ENCODE results near the gene NDNF.

NDNF gene

DNA sequence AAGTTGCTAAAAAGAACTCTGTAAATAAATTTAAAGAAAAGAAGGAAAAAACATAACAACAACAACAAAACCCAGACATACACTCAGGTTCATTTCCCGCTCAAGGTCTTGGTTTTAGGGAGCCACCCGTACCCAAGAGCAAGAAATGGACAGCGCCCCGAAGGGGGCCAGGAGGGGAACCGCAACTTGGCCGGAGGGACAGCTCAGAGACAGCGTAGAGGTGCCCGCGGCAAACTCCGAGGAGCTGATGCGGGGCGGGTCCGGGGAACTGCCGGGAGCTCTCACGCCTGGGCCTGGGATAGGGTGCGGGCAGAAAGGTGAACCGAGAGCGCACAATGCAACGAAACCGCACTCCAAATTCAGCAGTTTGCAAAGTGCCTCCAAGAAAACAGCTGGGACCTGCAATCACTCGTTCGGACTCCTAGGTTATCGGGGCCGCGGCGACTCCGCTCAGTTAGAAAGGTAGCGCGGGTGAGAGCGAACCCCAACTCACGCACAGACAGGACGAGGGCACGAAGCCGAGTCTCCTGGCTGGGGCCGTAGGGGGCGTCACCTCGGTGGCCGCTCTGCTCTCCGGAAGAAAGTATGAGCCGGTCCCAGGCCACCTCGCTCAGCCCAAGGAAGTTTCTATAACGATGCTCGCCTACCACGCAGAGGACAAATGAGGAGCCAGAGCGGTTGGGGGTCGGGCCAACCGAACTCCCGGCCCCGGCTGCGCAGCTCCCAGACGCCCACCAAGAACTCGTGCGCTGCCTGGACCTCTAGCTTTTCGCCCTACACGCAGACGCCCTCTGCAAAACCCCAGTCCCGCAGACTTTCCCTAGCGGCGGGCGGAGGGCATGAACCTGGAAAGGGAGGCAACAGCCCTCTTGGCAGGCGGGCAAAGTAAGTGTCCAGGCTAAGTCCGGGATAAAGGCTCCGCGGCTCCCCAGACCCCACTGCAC lies 1.4 kb downstream of the NDNF start:
- peak in 1 of 3 donors; percentile 19 for DNase-seq (ENCODE audit: low read depth in 3 of 3)

DNA sequence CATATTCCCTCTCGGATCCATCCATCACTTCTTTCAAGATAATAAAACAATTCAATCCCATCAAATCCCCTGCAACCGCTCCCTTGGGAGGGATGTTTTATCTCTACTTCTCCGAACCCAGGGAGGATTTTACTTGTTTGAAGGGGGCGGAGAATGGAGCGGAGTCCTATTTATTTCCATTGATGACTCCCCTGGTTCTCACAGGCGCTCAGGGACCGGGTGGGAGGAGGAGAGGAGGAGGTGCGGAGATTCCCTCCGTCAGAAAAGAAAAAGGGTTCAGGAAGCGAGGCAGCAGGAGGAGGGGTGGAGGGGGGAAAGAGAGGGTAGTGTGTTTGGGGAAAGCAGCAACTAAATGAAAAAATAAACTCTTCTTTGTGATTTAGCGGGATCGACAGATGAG lies 2.1 kb downstream of the NDNF start:
- DNase-seq (ENCODE audit: low read depth in 3 of 3) = no peak

DNA sequence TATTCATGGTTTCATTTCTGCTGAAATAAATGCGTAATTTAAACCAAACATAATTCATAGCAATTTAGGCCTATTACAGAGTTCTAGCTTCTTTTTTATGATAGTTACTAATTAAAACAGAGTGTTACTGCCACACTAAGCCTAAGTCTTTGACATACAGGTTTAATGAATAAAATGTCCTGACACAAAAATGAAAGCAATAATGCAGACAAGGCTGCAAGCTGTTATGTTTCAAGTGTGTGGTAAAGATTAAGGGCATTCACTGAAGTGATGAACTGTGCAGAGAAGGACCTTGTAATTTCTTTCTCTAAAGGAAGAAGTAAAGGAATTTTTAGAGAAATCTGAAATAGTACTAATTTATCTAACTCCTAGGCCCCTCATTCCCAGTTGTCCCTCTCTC lies 2.9 kb downstream of the NDNF start:
- DNase-seq (ENCODE audit: low read depth in 3 of 3) = no peak

DNA sequence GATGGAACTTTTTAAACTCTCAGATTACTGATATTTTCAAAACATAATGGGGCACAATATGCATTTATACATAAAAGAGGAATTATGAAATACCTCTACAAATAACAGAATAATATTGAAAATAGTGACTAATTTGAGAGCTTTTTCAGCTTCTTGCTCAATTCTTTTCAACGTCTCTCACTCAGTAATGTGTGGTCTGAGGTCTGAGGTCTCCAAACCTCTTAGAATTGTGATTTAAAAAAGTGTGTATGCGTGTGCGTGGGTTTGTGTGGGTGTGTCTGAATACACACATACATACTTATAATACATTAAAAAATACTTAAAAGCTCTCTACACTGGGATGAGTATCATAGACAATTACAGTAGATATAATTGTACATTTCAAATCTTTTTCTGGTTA lies 7.9 kb downstream of the NDNF start:
- DNase-seq (ENCODE audit: low read depth in 3 of 3) = no peak

DNA sequence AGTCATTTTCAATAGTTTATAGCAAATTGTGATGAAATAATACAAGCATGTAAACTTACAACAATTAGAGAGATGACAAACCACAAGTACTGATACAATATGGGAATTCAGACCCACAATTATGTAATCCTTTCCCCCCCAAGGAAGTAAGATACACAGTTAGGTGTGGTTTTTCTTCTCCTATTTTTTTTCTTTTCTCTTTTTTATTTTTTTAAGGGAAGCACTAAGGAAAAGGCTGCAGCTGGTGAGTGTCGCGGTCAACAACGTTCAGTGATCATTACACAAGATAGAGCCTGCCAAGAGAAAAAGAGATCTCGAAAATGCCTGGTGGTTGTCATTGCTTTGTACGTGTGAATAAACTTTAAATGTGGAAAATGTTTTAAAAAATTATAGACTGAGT lies 9.8 kb downstream of the NDNF start:
- DNase-seq (ENCODE audit: low read depth in 3 of 3) = no peak

DNA sequence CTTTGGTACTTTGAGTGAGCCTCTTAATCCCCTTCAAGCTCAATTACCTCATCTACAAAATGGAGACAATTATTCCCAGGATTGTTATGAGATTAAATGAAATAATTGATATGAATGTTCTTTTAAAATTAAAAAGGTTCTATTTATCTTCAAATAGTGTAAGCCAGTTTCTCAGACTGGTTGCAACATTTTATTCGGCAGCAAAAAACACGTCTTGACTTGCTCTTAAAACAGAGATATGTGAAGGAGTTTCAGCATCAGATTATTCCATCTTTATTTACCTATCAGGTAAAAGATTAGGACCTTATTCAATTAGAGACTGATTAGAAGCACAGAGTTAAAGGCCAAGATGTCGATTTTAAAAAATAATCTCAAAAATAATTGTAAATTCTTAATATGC lies 10.5 kb downstream of the NDNF start:
- no peak for DNase-seq (ENCODE audit: low read depth in 3 of 3)

DNA sequence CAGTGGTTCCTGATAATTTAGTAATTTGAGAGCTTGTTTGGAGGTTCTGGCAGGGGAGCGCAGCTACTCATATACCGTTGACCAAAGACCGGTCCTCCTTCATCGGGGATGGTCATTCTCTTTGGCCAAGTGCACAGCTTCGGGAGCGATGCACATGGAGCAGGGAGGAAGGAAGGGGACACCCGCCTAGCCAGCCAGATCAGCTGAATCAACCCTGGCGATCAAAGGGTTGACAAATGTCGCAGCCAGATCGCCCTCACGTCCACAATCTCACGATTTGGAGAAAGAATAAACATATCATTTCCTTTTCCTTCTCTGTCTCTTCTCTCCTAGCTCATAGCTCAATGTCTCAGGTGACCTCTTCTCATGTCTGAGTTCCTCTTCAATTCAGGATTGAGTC lies 11.1 kb downstream of the NDNF start:
- no peak for DNase-seq (ENCODE audit: low read depth in 3 of 3)

DNA sequence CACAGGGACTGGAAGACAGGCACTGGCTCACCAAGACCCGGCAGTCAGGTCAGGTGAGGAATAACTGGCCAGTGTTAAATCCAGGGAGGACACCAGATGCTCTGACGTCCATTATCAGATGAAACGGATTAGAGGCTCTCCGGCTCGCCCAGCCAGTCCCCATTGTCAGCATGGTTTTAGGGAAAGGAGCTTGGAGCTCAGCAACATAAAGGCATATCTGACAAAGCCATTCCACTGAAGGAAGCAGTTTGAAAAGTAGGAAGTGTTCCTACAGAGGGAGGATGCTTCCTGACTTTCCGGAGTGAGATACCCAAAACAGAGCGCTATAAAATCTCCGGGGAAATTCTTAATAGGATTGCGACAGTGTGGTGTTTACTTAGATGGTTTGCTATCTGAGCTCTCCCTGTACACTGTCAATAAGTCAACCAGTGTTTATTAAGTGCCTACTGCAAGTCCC lies 14.8 kb downstream of the NDNF start:
- DNase-seq (ENCODE audit: low read depth in 3 of 3) = no peak

DNA sequence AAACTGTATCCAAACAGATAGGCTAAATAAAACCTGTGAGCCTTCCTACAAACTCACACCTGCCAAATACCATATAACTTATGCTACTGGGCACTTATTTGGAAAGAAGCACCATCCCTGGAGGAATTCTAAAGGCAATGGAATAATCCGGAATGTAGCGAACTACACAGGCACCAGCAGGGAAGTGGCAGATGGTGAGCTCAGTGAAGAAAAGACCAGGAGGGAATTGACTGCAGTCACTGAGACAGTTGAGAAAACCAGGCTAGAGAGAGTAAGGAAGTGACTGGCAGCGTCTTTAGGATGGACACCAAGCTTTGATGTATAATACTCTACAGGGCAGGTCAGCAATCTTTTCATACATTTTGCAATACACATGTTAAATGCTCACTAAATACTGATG lies 16.3 kb downstream of the NDNF start:
- no peak for DNase-seq (ENCODE audit: low read depth in 3 of 3)

DNA sequence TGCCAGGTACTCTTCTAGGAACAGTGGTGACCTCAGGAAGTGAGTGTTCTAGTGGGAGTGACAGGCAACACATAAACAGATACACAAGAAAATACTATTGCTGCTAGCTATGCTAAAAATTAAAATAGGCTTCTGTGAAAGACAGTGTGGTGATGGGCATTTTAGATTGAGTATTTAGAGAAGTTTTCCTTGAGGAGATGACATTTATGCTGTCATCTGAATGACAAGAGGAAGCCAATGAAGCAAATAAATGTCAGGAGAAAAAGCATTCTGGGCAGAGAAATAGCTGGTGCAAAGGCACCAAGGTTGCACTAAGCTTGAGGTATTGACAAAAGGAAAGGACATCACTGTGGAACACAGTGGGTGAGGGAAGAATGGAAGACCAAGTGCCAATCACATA lies 18.0 kb downstream of the NDNF start:
- DNase-seq (ENCODE audit: low read depth in 3 of 3) = no peak

DNA sequence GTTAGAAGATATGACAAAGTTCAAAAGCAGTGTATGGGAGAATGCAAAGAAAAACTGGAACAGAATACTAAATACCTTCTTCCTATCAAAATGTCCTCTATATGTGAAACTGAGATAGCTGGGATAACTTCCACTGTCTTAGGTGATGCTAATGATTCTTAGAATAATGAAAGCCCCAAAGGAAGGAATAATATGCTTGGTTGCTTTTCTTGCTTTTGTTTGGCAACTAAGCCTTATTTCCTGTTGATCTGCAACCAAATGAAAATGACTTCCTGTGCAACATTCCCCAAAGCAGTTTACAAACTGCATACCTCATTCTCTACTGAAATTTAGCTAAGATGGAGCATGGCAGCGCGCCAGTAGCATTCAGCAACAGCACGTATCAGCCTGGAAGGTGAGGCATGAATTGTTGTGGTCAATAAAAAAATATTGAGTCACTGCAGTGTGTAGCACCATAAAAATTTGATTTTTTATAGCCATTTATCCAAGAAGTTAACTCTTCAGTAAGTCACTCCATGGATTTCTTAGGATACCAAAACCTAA lies 18.7 kb downstream of the NDNF start:
- no peak for DNase-seq (ENCODE audit: low read depth in 3 of 3)

DNA sequence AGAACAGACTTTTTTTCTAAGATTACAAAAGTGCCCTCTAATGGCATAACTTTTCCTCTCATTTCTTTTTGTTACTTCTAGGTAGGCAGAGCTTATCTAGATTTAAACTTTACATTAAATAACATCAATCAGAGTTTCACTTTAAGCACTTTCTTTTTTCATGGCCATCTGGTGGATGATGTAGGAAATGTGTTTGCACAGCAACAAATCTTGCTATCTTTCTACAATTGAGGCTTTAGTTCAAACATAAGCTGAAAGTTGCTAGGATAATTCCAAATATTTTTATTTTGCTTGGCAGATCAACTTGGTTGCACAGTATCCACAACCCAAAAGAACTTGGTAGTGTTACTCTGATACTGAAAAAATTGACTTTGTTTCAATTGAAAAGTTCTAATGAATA lies 22.0 kb downstream of the NDNF start:
- DNase-seq (ENCODE audit: low read depth in 3 of 3) = no peak

DNA sequence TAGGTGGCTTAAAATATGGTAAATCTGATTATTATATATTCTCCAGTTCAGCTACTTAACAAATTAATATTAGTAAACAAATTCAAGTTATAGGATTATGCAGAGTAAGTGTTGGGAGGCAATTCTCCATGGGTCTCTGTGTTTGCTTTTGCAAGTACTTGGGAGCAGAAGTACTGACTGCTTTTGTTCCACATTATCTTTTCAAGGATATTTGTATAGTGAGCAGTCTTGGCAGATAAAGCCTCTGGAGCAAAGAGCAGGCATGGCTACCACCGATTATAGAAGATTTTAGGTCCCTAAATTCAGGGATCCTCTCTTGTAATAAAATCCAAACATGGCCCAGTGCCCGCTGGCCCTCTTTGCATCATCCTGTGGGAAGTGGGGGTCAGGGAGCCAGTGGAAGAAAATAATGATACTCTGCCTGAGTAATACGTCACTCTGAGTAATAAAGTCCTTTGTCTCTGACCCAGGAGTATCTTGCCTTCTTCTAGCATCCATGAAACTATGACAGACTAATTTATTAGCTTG lies 23.2 kb downstream of the NDNF start:
- no peak for DNase-seq (ENCODE audit: low read depth in 3 of 3)

DNA sequence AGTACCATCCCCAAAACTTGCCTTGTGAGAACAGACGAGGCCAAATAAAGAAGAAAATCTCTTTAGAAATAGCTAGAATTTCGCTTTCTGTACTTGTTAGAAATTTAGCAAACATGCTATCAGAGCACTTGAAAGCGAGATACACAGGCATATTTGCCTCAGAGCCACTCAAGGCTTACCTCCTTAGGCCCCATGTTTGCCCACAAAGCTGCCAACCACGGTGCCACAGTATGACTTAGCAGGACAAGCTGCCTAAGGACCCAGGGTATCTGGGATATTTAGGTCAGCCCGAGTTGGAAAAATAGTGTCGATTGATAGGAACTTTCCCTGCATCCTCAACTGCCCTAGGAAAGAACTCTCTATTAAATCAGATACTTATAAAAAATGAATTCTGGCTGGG lies 24.2 kb downstream of the NDNF start:
- DNase-seq (ENCODE audit: low read depth in 3 of 3) = no peak

DNA sequence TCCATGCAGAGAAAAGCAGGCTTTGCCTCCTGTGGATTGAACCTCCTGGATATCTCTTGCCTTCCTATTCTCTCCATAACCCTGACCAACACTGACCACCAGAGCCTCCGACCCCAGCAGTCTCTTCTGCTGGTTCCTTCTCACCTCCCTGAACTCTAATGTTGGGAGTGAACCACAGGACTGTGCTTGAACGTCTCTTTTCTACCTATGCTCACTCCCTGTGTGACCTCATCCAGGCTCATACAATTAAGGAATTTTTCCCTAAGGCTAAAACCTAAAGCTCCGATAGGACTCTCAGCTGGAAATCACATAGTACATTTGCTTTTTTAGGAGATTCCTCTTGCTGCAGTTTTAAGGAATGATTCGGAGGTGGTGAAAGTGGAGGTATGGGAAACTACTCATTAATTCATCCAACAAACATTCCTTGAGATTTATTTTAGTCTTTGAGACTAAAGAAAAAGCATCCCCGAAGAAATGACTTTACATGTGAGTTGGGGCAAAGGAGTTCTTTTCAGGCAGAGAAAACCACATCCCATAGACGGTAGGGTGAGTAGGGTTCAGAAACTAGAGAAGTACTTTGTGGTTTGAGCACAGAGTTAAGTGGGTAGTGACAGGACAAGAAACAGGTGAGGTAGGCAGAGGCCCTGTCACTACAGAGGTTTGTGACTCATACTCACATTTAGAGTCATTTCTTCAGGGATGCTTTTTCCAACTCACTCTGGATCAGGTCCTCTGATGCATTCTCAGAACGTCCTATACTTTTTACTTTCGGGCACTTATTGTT lies 30.8 kb downstream of the NDNF start:
- peak in 1 of 3 donors; percentile 16 for DNase-seq (ENCODE audit: low read depth in 3 of 3)

DNA sequence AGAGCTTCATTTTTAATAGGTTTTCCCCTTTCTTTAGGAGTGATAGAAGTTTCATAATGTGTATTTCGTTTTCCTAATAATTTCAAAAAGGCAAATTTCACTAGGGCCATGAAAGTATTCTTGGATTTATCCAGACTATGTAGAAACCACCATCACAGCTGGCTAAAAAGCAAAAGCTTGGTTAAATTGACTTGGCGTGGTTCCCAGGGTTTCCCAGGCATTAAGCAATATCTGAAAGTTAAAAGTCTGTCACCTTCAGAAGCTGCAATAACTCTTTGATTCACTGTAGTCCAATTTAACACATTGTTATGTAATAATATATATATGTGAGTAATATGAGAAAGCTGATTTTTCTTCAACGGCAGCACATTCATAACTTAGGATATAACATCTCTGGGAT lies 38.3 kb downstream of the NDNF start:
- no peak for DNase-seq (ENCODE audit: low read depth in 3 of 3)

DNA sequence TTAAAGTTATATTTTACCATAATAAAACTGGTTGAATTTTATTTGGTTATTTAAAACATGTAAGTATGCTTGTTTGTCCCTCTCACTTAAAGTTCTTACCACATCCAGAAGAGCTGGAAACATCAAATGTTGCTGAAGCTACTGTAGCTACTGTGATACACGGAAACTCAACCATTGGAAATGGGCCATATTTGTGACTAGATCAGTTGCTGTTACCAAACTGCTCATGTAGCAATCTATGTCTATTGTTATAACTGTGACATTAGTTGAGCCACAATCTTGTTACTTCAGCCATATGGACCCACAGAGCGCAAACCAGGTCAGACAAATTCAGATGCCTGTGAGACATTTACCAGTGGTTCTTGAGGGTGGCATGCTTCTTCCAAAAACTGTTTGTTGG lies 41.6 kb downstream of the NDNF start:
- no peak for DNase-seq (ENCODE audit: low read depth in 3 of 3)

DNA sequence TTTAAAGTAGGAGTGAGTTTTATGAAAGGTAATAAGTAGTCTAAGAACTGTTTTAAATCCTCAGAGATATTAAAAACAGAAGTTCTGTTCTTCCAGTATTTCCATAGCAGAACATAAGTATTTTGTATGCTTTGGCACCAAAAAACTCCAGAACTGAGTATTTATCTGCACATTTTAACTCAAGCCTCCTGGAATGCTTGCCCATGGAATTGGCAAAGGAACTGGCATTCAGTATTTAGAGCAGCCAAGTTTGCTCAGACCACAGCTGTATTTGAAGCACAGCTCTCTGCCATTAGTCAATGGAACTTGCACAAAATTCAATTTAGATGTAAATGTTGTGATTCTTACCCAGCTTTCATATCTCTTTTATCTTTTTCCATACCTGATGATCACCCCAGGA lies 42.2 kb downstream of the NDNF start:
- no peak for DNase-seq (ENCODE audit: low read depth in 3 of 3)

DNA sequence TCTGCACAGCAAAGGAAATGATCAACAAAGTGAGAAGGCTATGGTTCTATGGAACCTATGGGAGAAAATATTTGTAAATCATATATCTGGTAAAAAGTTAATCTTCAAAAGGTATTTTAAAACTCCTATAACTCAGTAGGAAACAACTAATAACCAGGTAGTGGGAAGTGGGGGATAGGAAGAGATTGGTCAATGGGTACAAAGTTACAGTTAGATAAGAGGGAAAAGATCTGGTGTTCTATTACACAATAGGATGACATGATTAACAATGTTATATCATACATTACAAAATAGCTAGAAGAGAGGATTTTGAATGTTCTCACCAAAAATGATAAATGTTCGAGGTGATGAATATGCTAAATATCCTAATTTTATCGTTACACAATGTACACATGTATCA lies 46.3 kb downstream of the NDNF start:
- DNase-seq (ENCODE audit: low read depth in 3 of 3) = no peak

DNA sequence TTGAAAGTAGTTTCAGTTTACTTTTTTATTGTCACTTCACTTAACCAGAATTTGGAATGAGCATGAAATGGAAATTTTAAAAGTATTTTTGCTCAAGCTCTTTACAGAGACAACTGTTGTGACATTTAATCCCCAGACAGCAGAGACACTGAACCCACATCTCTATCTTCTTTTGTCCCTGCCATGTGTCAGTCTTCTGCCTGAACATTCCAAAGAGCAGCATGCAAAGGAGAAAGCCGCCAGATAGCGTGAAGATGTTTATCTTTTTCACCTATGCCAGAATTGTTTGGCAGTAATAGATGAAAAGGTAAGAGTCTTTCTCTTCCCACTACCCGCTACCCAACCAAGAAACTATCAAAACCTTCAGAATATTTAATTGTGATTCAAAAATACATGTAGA lies 46.8 kb downstream of the NDNF start:
- DNase-seq (ENCODE audit: low read depth in 3 of 3) = no peak

DNA sequence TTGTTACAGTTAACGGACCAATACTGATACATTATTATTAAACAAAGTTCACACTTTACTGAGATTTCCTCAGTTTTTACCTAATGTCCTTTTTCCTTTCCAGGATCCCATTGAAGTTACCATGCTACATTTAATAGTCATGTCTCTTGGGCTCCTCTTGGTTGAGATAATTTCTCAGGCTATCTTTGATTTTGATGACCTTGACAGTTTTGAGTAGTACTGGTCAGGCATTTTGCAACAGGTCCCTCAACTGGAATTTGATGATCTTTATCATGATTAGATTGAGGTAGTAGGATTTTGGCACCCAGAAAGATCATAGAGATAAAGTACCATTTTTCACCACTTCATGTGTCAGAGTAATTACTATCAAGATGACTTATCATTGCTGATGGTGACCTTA lies 53.8 kb downstream of the NDNF start:
- DNase-seq (ENCODE audit: low read depth in 3 of 3) = no peak

DNA sequence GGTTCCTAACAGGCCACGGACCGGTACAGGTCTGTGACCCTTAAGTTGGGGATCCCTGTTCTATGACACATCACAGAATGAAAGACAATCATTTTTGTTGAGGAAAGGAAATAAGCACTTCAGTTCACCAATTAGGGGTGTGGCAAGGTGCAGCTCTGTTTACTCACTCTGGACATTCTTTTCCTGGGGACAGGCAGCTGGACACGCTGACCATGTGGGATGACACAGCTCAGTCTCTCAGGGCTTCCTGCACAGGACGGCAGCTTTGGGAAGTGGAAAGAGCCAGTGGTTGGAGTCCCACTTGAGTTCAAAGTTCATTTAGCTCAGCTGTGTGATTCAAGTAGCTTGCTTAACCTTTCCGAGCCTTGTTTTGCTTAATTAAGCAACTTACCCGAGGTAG lies 55.7 kb downstream of the NDNF start:
- no peak for DNase-seq (ENCODE audit: low read depth in 3 of 3)

DNA sequence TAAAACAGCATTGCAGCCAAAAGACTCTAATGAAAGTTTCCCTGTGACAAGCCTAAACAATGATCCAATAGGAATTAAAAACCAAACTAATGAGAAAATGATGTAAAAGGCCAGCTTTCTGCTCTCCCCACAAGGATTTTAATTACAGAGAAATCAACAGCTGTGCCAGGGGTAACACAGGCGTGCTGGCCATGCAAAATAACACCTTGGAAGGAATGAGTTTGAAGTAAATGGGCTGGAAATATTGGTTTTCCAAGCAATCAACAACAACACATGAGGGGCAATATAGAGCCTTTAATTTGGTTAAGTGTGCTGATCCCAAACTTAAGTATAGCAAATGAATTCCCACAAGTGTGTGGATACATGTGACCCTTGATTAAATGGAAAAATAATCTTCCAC lies 56.9 kb downstream of the NDNF start:
- no peak for DNase-seq (ENCODE audit: low read depth in 3 of 3)
